ENCODE data around the gene PLA2G12B. TPM values are rescaled to one million over a fixed set of nuclear protein-coding genes. Genes with fewer than 3 reads are reported as not detected.
A peak's percentile ranks its signal among the peaks of the same experiment; 100 is the strongest.

Gene PLA2G12B
- total and polyA plus RNA-seq, 8 donors, result 2.2 TPM; not detected in 7

- no peaks in the 10 kb centered on the region for H3K27me3 ChIP-seq
- intact Hi-C loops (cut with DNase I; ENCODE audit: low total_unique reads), result no loop called here
- H3K36me3 ChIP-seq, result peaks cover 10 to 48% (median 42%) of the 10 kb centered on the region in 4 donors
- WGBS, 5 donors, result 38 to 58% (median 43%) methylated on average over 6 of the region's 6 CpGs
- H3K27ac ChIP-seq, result no peak overlapping the region
- no peaks in the 10 kb centered on the region for H3K4me1 ChIP-seq
- DNase-seq, result peak in 1 of 2 donors; percentile 34
- no peak overlapping the region for H3K4me3 ChIP-seq
- TF ChIP-seq, protein P1, sequence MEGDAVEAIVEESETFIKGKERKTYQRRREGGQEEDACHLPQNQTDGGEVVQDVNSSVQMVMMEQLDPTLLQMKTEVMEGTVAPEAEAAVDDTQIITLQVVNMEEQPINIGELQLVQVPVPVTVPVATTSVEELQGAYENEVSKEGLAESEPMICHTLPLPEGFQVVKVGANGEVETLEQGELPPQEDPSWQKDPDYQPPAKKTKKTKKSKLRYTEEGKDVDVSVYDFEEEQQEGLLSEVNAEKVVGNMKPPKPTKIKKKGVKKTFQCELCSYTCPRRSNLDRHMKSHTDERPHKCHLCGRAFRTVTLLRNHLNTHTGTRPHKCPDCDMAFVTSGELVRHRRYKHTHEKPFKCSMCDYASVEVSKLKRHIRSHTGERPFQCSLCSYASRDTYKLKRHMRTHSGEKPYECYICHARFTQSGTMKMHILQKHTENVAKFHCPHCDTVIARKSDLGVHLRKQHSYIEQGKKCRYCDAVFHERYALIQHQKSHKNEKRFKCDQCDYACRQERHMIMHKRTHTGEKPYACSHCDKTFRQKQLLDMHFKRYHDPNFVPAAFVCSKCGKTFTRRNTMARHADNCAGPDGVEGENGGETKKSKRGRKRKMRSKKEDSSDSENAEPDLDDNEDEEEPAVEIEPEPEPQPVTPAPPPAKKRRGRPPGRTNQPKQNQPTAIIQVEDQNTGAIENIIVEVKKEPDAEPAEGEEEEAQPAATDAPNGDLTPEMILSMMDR (IDR thresholded peaks at IDR 0.05), result no peak
- TF ChIP-seq POLR2AphosphoS5 (IDR thresholded peaks at IDR 0.05), result peak in 1 of 3 donors; percentile 27
- no peak for TF ChIP-seq EP300 (IDR thresholded peaks at IDR 0.05)
- H3K9me3 ChIP-seq, result no peaks in the 10 kb centered on the region
Observed at GRCh38 chr10:72889391-72889831, 65.2 kb downstream of the PLA2G12B start.

GRCh38 chr10:72888151-72888638, 66.4 kb downstream of the PLA2G12B start:
- no peak for DNase-seq
- 91 to 96% (median 94%) methylated on average over 7 of the region's 7 CpGs for WGBS, 5 donors
- TF ChIP-seq, protein P1 (IDR thresholded peaks at IDR 0.05), result no peak
- TF ChIP-seq POLR2A (IDR thresholded peaks at IDR 0.05) (no peak), EP300 (IDR thresholded peaks at IDR 0.05) (no peak), POLR2AphosphoS5 (IDR thresholded peaks at IDR 0.05) (no peak)

DNA sequence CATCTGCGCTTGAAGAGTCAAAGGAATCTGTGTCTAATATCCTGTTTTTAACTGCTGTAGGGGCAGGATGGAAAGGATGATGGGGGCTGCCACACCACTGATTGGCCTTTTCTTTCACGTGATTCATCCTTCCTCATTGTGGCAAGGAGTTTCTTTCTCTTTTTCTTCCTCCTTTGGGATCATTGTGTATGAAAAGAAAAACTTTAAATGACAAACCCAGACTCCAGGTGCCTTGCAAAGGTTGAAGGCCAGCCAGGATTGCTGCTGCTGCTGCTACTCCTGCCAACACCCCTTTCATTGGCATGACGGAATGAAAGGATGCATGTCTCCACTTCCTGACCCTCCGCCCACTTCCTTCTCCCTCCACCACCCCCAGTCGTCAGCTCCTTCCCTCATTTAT, 67.6 kb downstream of the PLA2G12B start:
- DNase-seq, result peak in 1 of 2 donors; percentile 15
- Histone ChIP-seq H3K4me3 (no peak overlapping the region), H3K36me3 (peaks cover 10 to 54% (median 52%) of the 10 kb centered on the region in 4 donors), H3K4me1 (no peaks in the 10 kb centered on the region), H3K9me3 (no peaks in the 10 kb centered on the region), H3K27ac (no peak overlapping the region), H3K27me3 (no peaks in the 10 kb centered on the region)
- intact Hi-C loops (cut with DNase I; ENCODE audit: low total_unique reads), result no loop called here
- 55 to 79% (median 62%) methylated on average over 5 of the region's 5 CpGs for WGBS, 5 donors
- TF ChIP-seq POLR2AphosphoS5 (IDR thresholded peaks at IDR 0.05), result no peak
- no peak for TF ChIP-seq POLR2A (IDR thresholded peaks at IDR 0.05)
- TF ChIP-seq, protein P1 (IDR thresholded peaks at IDR 0.05), result no peak
- TF ChIP-seq EP300 (IDR thresholded peaks at IDR 0.05), result no peak

More at GRCh38 chr10:72888151-72888638, 66.4 kb downstream of the PLA2G12B start:
- intact Hi-C loops (cut with DNase I; ENCODE audit: low total_unique reads), result no loop called here
- no peak overlapping the region for H3K4me3 ChIP-seq
- H3K27ac ChIP-seq, result no peak overlapping the region
- H3K36me3 ChIP-seq, result peaks cover 10 to 54% (median 52%) of the 10 kb centered on the region in 4 donors
- H3K9me3 ChIP-seq, result no peaks in the 10 kb centered on the region
- H3K4me1 ChIP-seq, result no peaks in the 10 kb centered on the region
- H3K27me3 ChIP-seq, result no peaks in the 10 kb centered on the region

DNA sequence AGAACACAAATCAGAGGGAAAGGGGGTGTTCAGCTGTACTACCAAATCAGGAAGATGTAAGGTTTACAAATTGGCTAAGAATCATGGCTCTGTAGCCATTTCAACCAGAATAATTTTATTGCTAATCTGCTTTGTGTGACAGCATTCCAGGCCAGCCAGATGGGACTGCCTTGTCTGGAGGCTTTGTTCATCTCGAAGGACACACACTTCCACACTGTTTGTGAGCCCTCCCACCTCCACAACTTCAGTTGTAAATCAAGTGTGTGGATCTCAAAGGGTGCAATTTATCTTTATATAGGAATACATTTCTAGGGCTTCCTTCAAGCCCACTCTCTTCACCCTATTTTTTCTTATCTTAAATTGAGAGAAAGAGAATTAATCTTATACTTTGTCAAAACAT, 68.0 kb downstream of the PLA2G12B start:
- Histone ChIP-seq H3K27ac (no peak overlapping the region), H3K4me3 (no peak overlapping the region), H3K27me3 (no peaks in the 10 kb centered on the region), H3K9me3 (no peaks in the 10 kb centered on the region), H3K4me1 (no peaks in the 10 kb centered on the region), H3K36me3 (peaks cover 10 to 54% (median 52%) of the 10 kb centered on the region in 4 donors)
- no peak for TF ChIP-seq EP300 (IDR thresholded peaks at IDR 0.05)
- TF ChIP-seq, protein P1 (IDR thresholded peaks at IDR 0.05), result no peak
- no peak for TF ChIP-seq POLR2A (IDR thresholded peaks at IDR 0.05)
- no peak for TF ChIP-seq POLR2AphosphoS5 (IDR thresholded peaks at IDR 0.05)
- intact Hi-C loops (cut with DNase I; ENCODE audit: low total_unique reads), result no loop called here
- WGBS, 5 donors, result 68 to 89% (median 80%) methylated on average over 1 of the region's 1 CpG
- no peak for DNase-seq
